GM23338 (cell line): Measurements from ENCODE around the gene RIBC2. TPM values are rescaled to one million over a fixed set of nuclear protein-coding genes. Genes with fewer than 3 reads are reported as not detected.

Experiments
- ATAC-seq: fragments of 200-7000 bp; cut with Tn5 transposase; 3 replicates; pipeline ENCODE4 v1.9.1; 2020
- DNase-seq: peaks from one replicate; pipeline ENCODE4 v3.0.0-alpha.2; 2015; ENCODE audit warnings: low spot score
- H2AFZ ChIP-seq: fragments of 200-600 bp; sonication (generic); 2 replicates; pipeline ENCODE4 v1.8.0; 2016; ENCODE audit warnings: antibody characterized with exemption, mild to moderate bottlenecking, moderate library complexity
- H3F3A ChIP-seq: fragments of 200-600 bp; sonication (generic); replicated peaks from 2 replicates; pipeline ENCODE4 v1.8.0; 2017; ENCODE audit warnings: antibody characterized with exemption, mixed run types, low read depth
- H3K27ac ChIP-seq: fragments of 200-600 bp; sonication (generic); 2 replicates; pipeline ENCODE4 v1.6.1; 2016; ENCODE audit warnings: low read depth
- H3K27me3 ChIP-seq: fragments of 200-600 bp; sonication (generic); 2 replicates; pipeline ENCODE4 v1.8.0; 2016; ENCODE audit warnings: mild to moderate bottlenecking, mixed run types, moderate library complexity; ENCODE audit not compliant: insufficient read depth
- H3K36me3 ChIP-seq: fragments of 200-600 bp; sonication (generic); 2 replicates; pipeline ENCODE4 v1.8.0; 2016; ENCODE audit warnings: mild to moderate bottlenecking; ENCODE audit not compliant: insufficient read depth
- H3K4me1 ChIP-seq: fragments of 200-600 bp; sonication (generic); 2 replicates; pipeline ENCODE4 v1.8.0; 2016; ENCODE audit warnings: mild to moderate bottlenecking, moderate library complexity; ENCODE audit not compliant: insufficient read depth
- H3K4me2 ChIP-seq: fragments of 200-600 bp; sonication (generic); 2 replicates; pipeline ENCODE4 v1.7.1; 2017; ENCODE audit warnings: mixed run types
- H3K4me3 ChIP-seq: fragments of 200-600 bp; sonication (generic); 2 replicates; pipeline ENCODE4 v1.6.1; 2016; ENCODE audit warnings: mixed run types
- H3K79me2 ChIP-seq: fragments of 200-600 bp; sonication (generic); replicated peaks from 2 replicates; pipeline ENCODE4 v1.8.0; 2017; ENCODE audit warnings: mild to moderate bottlenecking; ENCODE audit not compliant: insufficient read depth
- H3K9me2 ChIP-seq: fragments of 200-600 bp; sonication (generic); 2 replicates; pipeline ENCODE4 v1.8.0; 2017; ENCODE audit not compliant: insufficient read depth
- H4K20me1 ChIP-seq: fragments of 200-600 bp; sonication (generic); replicated peaks from 2 replicates; pipeline ENCODE4 v1.8.0; 2017; ENCODE audit warnings: mild to moderate bottlenecking; ENCODE audit not compliant: insufficient read depth
- H3K27ac Mint-ChIP-seq: 2 replicates; pipeline ENCODE4 v1.8.0; 2020; ENCODE audit warnings: inconsistent platforms, mild to moderate bottlenecking, moderate library complexity, mixed read lengths
- H3K27me3 Mint-ChIP-seq: 3 replicates; pipeline ENCODE4 v1.8.0; 2022; ENCODE audit warnings: low read depth, mild to moderate bottlenecking, moderate library complexity, mixed read lengths, inconsistent platforms; ENCODE audit not compliant: insufficient read depth, poor library complexity
- H3K36me3 Mint-ChIP-seq: 3 replicates; pipeline ENCODE4 v1.8.0; 2021; ENCODE audit warnings: low read depth, mild to moderate bottlenecking, inconsistent platforms, moderate library complexity, mixed read lengths
- H3K4me1 Mint-ChIP-seq: 3 replicates; pipeline ENCODE4 v1.8.0; 2020; ENCODE audit warnings: mild to moderate bottlenecking, inconsistent platforms, mixed read lengths
- H3K4me3 Mint-ChIP-seq: 3 replicates; pipeline ENCODE4 v1.8.0; 2021; ENCODE audit warnings: moderate library complexity, mild to moderate bottlenecking, inconsistent platforms, mixed read lengths
- H3K9me3 Mint-ChIP-seq: 3 replicates; pipeline ENCODE4 v1.8.0; 2020; ENCODE audit warnings: moderate library complexity, mild to moderate bottlenecking, inconsistent platforms, mixed read lengths
- CREB1 ChIP-seq: fragments of 250-450 bp; sonication (Bioruptor Pico); IDR thresholded peaks from 2 replicates; pipeline ENCODE4 v1.5.0; 2020; ENCODE audit warnings: low read depth, mild to moderate bottlenecking, moderate library complexity
- ETS1 ChIP-seq: IDR thresholded peaks from 2 replicates; pipeline ENCODE4 v1.6.1; 2016; ENCODE audit warnings: antibody characterized with exemption
- EZH2 ChIP-seq: fragments of 200-600 bp; sonication (generic); IDR thresholded peaks from one replicate; pipeline ENCODE4 v1.8.0; 2017; ENCODE audit warnings: antibody characterized with exemption, mild to moderate bottlenecking, low read depth; ENCODE audit not compliant: unreplicated experiment
- EZH2phosphoT487 ChIP-seq: fragments of 200-600 bp; sonication (generic); IDR thresholded peaks from one replicate; pipeline ENCODE4 v1.8.1; 2018; ENCODE audit warnings: antibody characterized with exemption; ENCODE audit not compliant: unreplicated experiment
- JUNB ChIP-seq: IDR thresholded peaks from one replicate; pipeline ENCODE4 v1.6.1; 2016; ENCODE audit warnings: antibody characterized with exemption; ENCODE audit not compliant: unreplicated experiment
- NANOG ChIP-seq: IDR thresholded peaks from 2 replicates; pipeline ENCODE4 v1.6.1; 2016; ENCODE audit warnings: antibody characterized with exemption, borderline replicate concordance
- POLR2AphosphoS5 ChIP-seq: IDR thresholded peaks from 2 replicates; pipeline ENCODE4 v1.6.1; 2016; ENCODE audit warnings: antibody characterized with exemption, low read depth
- REST ChIP-seq: IDR thresholded peaks from one replicate; pipeline ENCODE4 v1.6.1; 2018; ENCODE audit warnings: antibody characterized with exemption; ENCODE audit not compliant: unreplicated experiment
- STAT1 ChIP-seq: IDR thresholded peaks from one replicate; pipeline ENCODE4 v1.6.1; 2016; ENCODE audit warnings: antibody characterized with exemption; ENCODE audit not compliant: unreplicated experiment
- ZNF114 ChIP-seq: fragments of 250-450 bp; sonication (Bioruptor Pico); IDR thresholded peaks from 2 replicates; pipeline ENCODE4 v1.5.0; 2020; ENCODE audit warnings: mild to moderate bottlenecking, moderate library complexity
- ZNF331 ChIP-seq: fragments of 250-450 bp; sonication (Bioruptor Pico); IDR thresholded peaks from 2 replicates; pipeline ENCODE4 v1.5.0; 2020; ENCODE audit warnings: low read depth, mild to moderate bottlenecking, moderate library complexity
- polyA plus RNA-seq: library from polyadenylated mRNA; unstranded; fragments of >200 nt; fragmentation: Nextera tagmentation; extraction: Ambion mirVana; gene quantifications from 2 replicates; pipeline ENCODE4 v1.2.1, GENCODE V29; 2016
- total RNA-seq: library from RNA; depleted of rRNA; stranded (reverse); fragments of >200 nt; shearing (Covaris generic); gene quantifications from 2 replicates; pipeline ENCODE4 v1.2.3, GENCODE V29; 2014
- TF ChIP-seq, protein P1 (sequence below): fragments of 250-450 bp; sonication (Bioruptor Pico); IDR thresholded peaks from 2 replicates; pipeline ENCODE4 v1.5.0; 2020; ENCODE audit warnings: mild to moderate bottlenecking, moderate library complexity
- TF ChIP-seq, protein P2 (sequence below), 2 experiments: fragments of 200-600 bp in 1 of 2; sonication (generic) in 1 of 2; conservative IDR thresholded peaks; 2 replicates each; pipeline versions ENCODE4 v1.5.1 to v1.6.1; 2016 to 2017; ENCODE audit warnings: antibody characterized with exemption in 2 of 2, low read depth in 2 of 2, mild to moderate bottlenecking in 2 of 2, moderate library complexity in 1 of 2

The RIBC2 gene
- total and polyA plus RNA-seq, 2 experiments from 2014 or later = 2.2 to 2.8 TPM

- H3K27ac ChIP-seq = no peak overlapping the region
- no peak for DNase-seq
- H4K20me1 ChIP-seq = no peaks in the 10 kb centered on the region
- no peaks in the 10 kb centered on the region for H3K9me2 ChIP-seq
- Mint-ChIP-seq H3K4me3 (no peak overlapping the region), H3K9me3 (peaks cover 8% of the 10 kb centered on the region; the same call in 2 of the 3 replicates), H3K36me3 (no peaks in the 10 kb centered on the region), H3K27me3 (no peaks in the 10 kb centered on the region), H3K27ac (no peak overlapping the region), H3K4me1 (no peaks in the 10 kb centered on the region)
- no peak overlapping the region for H3K4me2 ChIP-seq
- H3F3A ChIP-seq = no peaks in the 10 kb centered on the region
- H2AFZ ChIP-seq = no peak overlapping the region
- no peak for ATAC-seq
- H3K4me1 ChIP-seq = no peaks in the 10 kb centered on the region
- H3K27me3 ChIP-seq = no peaks in the 10 kb centered on the region
- H3K36me3 ChIP-seq = no peaks in the 10 kb centered on the region
- TF ChIP-seq, protein P1, sequence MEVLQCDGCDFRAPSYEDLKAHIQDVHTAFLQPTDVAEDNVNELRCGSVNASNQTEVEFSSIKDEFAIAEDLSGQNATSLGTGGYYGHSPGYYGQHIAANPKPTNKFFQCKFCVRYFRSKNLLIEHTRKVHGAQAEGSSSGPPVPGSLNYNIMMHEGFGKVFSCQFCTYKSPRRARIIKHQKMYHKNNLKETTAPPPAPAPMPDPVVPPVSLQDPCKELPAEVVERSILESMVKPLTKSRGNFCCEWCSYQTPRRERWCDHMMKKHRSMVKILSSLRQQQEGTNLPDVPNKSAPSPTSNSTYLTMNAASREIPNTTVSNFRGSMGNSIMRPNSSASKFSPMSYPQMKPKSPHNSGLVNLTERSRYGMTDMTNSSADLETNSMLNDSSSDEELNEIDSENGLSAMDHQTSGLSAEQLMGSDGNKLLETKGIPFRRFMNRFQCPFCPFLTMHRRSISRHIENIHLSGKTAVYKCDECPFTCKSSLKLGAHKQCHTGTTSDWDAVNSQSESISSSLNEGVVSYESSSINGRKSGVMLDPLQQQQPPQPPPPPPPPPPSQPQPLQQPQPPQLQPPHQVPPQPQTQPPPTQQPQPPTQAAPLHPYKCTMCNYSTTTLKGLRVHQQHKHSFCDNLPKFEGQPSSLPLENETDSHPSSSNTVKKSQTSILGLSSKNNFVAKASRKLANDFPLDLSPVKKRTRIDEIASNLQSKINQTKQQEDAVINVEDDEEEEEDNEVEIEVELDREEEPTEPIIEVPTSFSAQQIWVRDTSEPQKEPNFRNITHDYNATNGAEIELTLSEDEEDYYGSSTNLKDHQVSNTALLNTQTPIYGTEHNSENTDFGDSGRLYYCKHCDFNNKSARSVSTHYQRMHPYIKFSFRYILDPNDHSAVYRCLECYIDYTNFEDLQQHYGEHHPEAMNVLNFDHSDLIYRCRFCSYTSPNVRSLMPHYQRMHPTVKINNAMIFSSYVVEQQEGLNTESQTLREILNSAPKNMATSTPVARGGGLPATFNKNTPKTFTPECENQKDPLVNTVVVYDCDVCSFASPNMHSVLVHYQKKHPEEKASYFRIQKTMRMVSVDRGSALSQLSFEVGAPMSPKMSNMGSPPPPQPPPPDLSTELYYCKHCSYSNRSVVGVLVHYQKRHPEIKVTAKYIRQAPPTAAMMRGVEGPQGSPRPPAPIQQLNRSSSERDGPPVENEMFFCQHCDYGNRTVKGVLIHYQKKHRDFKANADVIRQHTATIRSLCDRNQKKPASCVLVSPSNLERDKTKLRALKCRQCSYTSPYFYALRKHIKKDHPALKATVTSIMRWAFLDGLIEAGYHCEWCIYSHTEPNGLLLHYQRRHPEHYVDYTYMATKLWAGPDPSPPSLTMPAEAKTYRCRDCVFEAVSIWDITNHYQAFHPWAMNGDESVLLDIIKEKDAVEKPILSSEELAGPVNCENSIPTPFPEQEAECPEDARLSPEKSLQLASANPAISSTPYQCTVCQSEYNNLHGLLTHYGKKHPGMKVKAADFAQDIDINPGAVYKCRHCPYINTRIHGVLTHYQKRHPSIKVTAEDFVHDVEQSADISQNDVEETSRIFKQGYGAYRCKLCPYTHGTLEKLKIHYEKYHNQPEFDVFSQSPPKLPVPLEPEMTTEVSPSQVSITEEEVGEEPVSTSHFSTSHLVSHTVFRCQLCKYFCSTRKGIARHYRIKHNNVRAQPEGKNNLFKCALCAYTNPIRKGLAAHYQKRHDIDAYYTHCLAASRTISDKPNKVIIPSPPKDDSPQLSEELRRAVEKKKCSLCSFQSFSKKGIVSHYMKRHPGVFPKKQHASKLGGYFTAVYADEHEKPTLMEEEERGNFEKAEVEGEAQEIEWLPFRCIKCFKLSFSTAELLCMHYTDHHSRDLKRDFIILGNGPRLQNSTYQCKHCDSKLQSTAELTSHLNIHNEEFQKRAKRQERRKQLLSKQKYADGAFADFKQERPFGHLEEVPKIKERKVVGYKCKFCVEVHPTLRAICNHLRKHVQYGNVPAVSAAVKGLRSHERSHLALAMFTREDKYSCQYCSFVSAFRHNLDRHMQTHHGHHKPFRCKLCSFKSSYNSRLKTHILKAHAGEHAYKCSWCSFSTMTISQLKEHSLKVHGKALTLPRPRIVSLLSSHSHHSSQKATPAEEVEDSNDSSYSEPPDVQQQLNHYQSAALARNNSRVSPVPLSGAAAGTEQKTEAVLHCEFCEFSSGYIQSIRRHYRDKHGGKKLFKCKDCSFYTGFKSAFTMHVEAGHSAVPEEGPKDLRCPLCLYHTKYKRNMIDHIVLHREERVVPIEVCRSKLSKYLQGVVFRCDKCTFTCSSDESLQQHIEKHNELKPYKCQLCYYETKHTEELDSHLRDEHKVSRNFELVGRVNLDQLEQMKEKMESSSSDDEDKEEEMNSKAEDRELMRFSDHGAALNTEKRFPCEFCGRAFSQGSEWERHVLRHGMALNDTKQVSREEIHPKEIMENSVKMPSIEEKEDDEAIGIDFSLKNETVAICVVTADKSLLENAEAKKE (CRISPR knock-in tag) = no peak
- TF ChIP-seq ETS1 (no peak), ZNF114 (CRISPR knock-in tag) (no peak), ZNF331 (CRISPR knock-in tag) (no peak), REST (no peak), POLR2AphosphoS5 (no peak), EZH2phosphoT487 (no peak), CREB1 (CRISPR knock-in tag) (no peak), JUNB (no peak), STAT1 (no peak), NANOG (no peak), EZH2 (no peak)
- TF ChIP-seq, protein P2, sequence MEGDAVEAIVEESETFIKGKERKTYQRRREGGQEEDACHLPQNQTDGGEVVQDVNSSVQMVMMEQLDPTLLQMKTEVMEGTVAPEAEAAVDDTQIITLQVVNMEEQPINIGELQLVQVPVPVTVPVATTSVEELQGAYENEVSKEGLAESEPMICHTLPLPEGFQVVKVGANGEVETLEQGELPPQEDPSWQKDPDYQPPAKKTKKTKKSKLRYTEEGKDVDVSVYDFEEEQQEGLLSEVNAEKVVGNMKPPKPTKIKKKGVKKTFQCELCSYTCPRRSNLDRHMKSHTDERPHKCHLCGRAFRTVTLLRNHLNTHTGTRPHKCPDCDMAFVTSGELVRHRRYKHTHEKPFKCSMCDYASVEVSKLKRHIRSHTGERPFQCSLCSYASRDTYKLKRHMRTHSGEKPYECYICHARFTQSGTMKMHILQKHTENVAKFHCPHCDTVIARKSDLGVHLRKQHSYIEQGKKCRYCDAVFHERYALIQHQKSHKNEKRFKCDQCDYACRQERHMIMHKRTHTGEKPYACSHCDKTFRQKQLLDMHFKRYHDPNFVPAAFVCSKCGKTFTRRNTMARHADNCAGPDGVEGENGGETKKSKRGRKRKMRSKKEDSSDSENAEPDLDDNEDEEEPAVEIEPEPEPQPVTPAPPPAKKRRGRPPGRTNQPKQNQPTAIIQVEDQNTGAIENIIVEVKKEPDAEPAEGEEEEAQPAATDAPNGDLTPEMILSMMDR (conservative IDR thresholded peaks at IDR 0.05; ENCODE audit: low read depth in 2 of 2) = no peak
- no peak overlapping the region for H3K4me3 ChIP-seq
- no peaks in the 10 kb centered on the region for H3K79me2 ChIP-seq
Measured at GRCh38 chr22:45399712-45400445, 13.6 kb upstream of the RIBC2 start.
